HCT116 (cell line): ENCODE results near the gene BEGAIN. TPM values are rescaled to one million over a fixed set of nuclear protein-coding genes. Genes with fewer than 3 reads are reported as not detected.

Experiments
- ATAC-seq: fragments of 200-7000 bp; cut with Tn5 transposase; 2 replicates; pipeline ENCODE4 v1.9.1; 2020; ENCODE audit warnings: mild to moderate bottlenecking, moderate library complexity
- BruUV-seq: library from RNA; stranded (reverse); fragments of 400-500 nt; replicated peaks from 2 replicates; lab custom pipeline; 2021; lab: Mats Ljungman, UMichigan
- CTCF ChIA-PET: fragments of 300-600 bp; sonication (Branson Sonifier 250); formaldehyde crosslinking; loops from one replicate; lab custom pipeline; 2021; ENCODE audit warnings: antibody characterized with exemption; lab: Charles Lee
- POLR2A ChIA-PET: fragments of 300-600, 350-600 bp; sonication (Branson Sonifier 250); formaldehyde crosslinking; loops from one replicate; lab custom pipeline; 2021; ENCODE audit warnings: antibody characterized with exemption; lab: Charles Lee
- RAD21 ChIA-PET, 2 experiments: fragments of 300-600 bp; sonication (Branson Sonifier 250); formaldehyde crosslinking; loops; one replicate each; lab custom pipeline; 2023; ENCODE audit warnings: low total read pairs in 2 of 2; ENCODE audit not compliant: uncharacterized antibody in 2 of 2, unreplicated experiment in 2 of 2, low non-redundant PET in 1 of 2; lab: Charles Lee
- DNase-seq: peaks from one replicate; pipeline ENCODE4 v3.0.0-alpha.2; 2010; ENCODE audit warnings: low read depth, low spot score
- H2AFZ ChIP-seq: fragments of 200-600 bp; shearing (Covaris generic), sonication (generic); 2 replicates; pipeline ENCODE4 v1.6.1; 2017; ENCODE audit warnings: low read depth, mixed run types, mixed read lengths, antibody characterized with exemption, low read length; ENCODE audit not compliant: poor library complexity, severe bottlenecking
- H3K27ac ChIP-seq: 2 replicates; pipeline ENCODE4 v1.5.1; 2012; ENCODE audit warnings: low read depth, low read length
- H3K27me3 ChIP-seq: fragments of 200-600 bp; sonication (generic); 2 replicates; pipeline ENCODE4 v1.6.1; 2016; ENCODE audit warnings: mixed run types, low read length, mixed read lengths; ENCODE audit not compliant: insufficient read depth
- H3K36me3 ChIP-seq, 2 experiments: fragments of 200-500 bp in 1 of 2; fragments of 200-600 bp in 1 of 2; sonication (Bioruptor generic) in 1 of 2; sonication (generic) in 1 of 2; 2 replicates each; pipeline versions ENCODE4 v1.5.1 to v1.6.1; 2014 to 2016; ENCODE audit warnings: low read length in 2 of 2, inconsistent platforms in 1 of 2, mixed read lengths in 1 of 2, mixed run types in 1 of 2; ENCODE audit not compliant: insufficient read depth in 2 of 2, control insufficient read depth in 1 of 2
- H3K4me1 ChIP-seq, 2 experiments: fragments of 200-600 bp in 1 of 2; sonication (generic) in 1 of 2; 2 replicates each; pipeline versions ENCODE4 v1.5.1 to v1.6.1; 2012 to 2017; ENCODE audit warnings: low read length in 2 of 2, inconsistent platforms in 1 of 2, mild to moderate bottlenecking in 1 of 2, mixed read lengths in 1 of 2, mixed run types in 1 of 2, moderate library complexity in 1 of 2; ENCODE audit not compliant: insufficient read depth in 2 of 2, control insufficient read depth in 1 of 2
- H3K4me2 ChIP-seq: fragments of 200-600 bp; sonication (generic); 2 replicates; pipeline ENCODE4 v1.6.1; 2017; ENCODE audit warnings: mixed run types, low read length, mixed read lengths
- H3K4me3 ChIP-seq, 2 experiments: fragments of 200-600 bp in 1 of 2; sonication (generic) in 1 of 2; replicated peaks in 1 of 2; 2 replicates each; pipeline ENCODE4 v1.5.1; 2011 to 2016; ENCODE audit warnings: low read length in 2 of 2, control low read depth in 1 of 2, low read depth in 1 of 2, mild to moderate bottlenecking in 1 of 2, mixed read lengths in 1 of 2, mixed run types in 1 of 2
- H3K79me2 ChIP-seq: fragments of 200-600 bp; sonication (generic); 2 replicates; pipeline ENCODE4 v1.6.1; 2017; ENCODE audit warnings: mild to moderate bottlenecking, mixed run types, low read length, moderate library complexity, mixed read lengths; ENCODE audit not compliant: insufficient read depth
- H3K9ac ChIP-seq: fragments of 200-600 bp; sonication (generic); 2 replicates; pipeline ENCODE4 v1.6.1; 2016; ENCODE audit warnings: low read length, mixed read lengths
- H3K9me2 ChIP-seq: fragments of 200-600 bp; sonication (generic), shearing (Covaris generic); 2 replicates; pipeline ENCODE4 v1.6.1; 2017; ENCODE audit warnings: mixed run types, mild to moderate bottlenecking, moderate library complexity; ENCODE audit not compliant: insufficient read depth
- H3K9me3 ChIP-seq, 2 experiments: fragments of 200-500 bp in 1 of 2; fragments of 200-600 bp in 1 of 2; sonication (Bioruptor generic) in 1 of 2; sonication (generic) in 1 of 2; 2 replicates each; pipeline ENCODE4 v1.6.1; 2014 to 2017; ENCODE audit warnings: low read length in 2 of 2, mixed read lengths in 2 of 2, inconsistent platforms in 1 of 2, low read depth in 1 of 2, mild to moderate bottlenecking in 1 of 2, mixed run types in 1 of 2, moderate library complexity in 1 of 2; ENCODE audit not compliant: control insufficient read depth in 1 of 2, insufficient read depth in 1 of 2
- H4K20me1 ChIP-seq: fragments of 200-600 bp; sonication (generic), shearing (Covaris generic); 2 replicates; pipeline ENCODE4 v1.6.1; 2017; ENCODE audit warnings: mixed run types, mild to moderate bottlenecking, moderate library complexity; ENCODE audit not compliant: insufficient read depth
- CEBPB ChIP-seq: IDR thresholded peaks from 2 replicates; pipeline ENCODE4 v1.6.1; 2012; ENCODE audit warnings: low read depth
- intact Hi-C: fragments of 100-400 bp; cut with micrococcal nuclease; formaldehyde crosslinking; loops from 2 replicates; pipeline ENCODE4 v1.10.0; 2022
- total RNA-seq: library from RNA; stranded (reverse); gene quantifications from one replicate; pipeline ENCODE4 v1.2.1, GENCODE V29; 2021; ENCODE audit not compliant: unreplicated experiment
- TF ChIP-seq, protein P1 (sequence below): IDR thresholded peaks from 2 replicates; pipeline ENCODE4 v1.6.1; 2012; ENCODE audit warnings: low read depth
- TF ChIP-seq, protein P2 (sequence below): IDR thresholded peaks from 2 replicates; pipeline ENCODE4 v1.6.1; 2012
- TF ChIP-seq, protein P3 (sequence below), 3 experiments: fragments of 200-600 bp in 1 of 3; sonication (generic) in 1 of 3; IDR thresholded peaks in 2 of 3; conservative IDR thresholded peaks in 1 of 3; 2 replicates each; pipeline ENCODE4 v1.5.1; 2012 to 2017; ENCODE audit warnings: low read depth in 2 of 3, low read length in 2 of 3, antibody characterized with exemption in 1 of 3, borderline replicate concordance in 1 of 3, control low read depth in 1 of 3, mild to moderate bottlenecking in 1 of 3, mixed read lengths in 1 of 3, mixed run types in 1 of 3, moderate library complexity in 1 of 3; ENCODE audit not compliant: insufficient read depth in 1 of 3

The BEGAIN gene
- total RNA-seq, 1 experiment from 2014 or later: 8.5 TPM

DNA sequence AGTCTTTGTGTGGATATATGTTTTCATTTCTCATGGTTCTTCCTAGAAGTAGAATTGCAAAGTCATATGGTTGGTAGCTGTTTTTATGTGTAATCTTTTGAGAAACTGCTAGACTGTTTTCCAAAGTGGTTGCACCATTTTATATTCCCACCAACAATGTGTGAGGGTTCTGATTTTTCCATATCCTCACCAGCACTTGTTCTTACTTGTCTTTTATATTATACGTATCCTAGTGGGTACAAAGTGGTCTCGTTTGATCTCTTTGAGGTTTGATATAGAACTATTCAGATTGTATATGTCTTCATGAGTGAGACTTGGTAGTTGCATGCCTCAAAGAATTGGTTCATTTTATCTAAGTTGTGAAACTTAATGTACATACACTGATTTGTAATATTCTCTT lies 91.3 kb downstream of the BEGAIN start (continued):
- TF ChIP-seq, protein P1, sequence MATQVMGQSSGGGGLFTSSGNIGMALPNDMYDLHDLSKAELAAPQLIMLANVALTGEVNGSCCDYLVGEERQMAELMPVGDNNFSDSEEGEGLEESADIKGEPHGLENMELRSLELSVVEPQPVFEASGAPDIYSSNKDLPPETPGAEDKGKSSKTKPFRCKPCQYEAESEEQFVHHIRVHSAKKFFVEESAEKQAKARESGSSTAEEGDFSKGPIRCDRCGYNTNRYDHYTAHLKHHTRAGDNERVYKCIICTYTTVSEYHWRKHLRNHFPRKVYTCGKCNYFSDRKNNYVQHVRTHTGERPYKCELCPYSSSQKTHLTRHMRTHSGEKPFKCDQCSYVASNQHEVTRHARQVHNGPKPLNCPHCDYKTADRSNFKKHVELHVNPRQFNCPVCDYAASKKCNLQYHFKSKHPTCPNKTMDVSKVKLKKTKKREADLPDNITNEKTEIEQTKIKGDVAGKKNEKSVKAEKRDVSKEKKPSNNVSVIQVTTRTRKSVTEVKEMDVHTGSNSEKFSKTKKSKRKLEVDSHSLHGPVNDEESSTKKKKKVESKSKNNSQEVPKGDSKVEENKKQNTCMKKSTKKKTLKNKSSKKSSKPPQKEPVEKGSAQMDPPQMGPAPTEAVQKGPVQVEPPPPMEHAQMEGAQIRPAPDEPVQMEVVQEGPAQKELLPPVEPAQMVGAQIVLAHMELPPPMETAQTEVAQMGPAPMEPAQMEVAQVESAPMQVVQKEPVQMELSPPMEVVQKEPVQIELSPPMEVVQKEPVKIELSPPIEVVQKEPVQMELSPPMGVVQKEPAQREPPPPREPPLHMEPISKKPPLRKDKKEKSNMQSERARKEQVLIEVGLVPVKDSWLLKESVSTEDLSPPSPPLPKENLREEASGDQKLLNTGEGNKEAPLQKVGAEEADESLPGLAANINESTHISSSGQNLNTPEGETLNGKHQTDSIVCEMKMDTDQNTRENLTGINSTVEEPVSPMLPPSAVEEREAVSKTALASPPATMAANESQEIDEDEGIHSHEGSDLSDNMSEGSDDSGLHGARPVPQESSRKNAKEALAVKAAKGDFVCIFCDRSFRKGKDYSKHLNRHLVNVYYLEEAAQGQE: no peak

DNA sequence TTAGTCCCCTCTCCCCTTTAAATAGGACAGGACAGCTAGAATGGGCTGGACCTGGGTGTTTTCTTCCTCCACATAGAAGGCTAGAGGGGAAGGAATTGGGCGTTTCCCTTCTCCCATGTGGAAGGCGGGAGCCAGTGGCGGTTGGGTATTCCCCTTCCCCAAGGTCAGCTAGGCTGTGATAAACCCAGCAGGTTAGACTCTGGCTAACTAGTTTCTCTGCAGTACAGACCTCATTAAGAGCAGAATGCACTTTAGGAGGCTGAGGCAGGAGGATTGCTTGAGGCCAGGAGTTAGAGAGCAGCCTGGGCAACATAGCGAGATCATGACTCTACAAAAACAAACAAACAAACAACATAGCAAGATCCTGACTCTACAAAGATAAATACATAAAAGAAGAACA lies 92.6 kb downstream of the BEGAIN start:
- H3K9ac ChIP-seq: no peak overlapping the region
- no peaks in the 10 kb centered on the region for H3K27me3 ChIP-seq
- ATAC-seq: no peak
- BruUV-seq: no TSS peak
- no peak for TF ChIP-seq CEBPB
- TF ChIP-seq, protein P2, sequence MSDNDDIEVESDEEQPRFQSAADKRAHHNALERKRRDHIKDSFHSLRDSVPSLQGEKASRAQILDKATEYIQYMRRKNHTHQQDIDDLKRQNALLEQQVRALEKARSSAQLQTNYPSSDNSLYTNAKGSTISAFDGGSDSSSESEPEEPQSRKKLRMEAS: no peak
- TF ChIP-seq, all 23 proteins: peak for 0
- intact Hi-C loops: no loop called here
- no peaks in the 10 kb centered on the region for H3K79me2 ChIP-seq
- no peaks in the 10 kb centered on the region for H3K36me3 ChIP-seq
- H3K27ac ChIP-seq: no peak overlapping the region
- no peaks in the 10 kb centered on the region for H3K9me2 ChIP-seq
- no peak overlapping the region for H3K4me2 ChIP-seq
- ChIA-PET CTCF (no interaction called here), RAD21 (no interaction called here), POLR2A (no interaction called here)
- H2AFZ ChIP-seq: no peak overlapping the region
- no peaks in the 10 kb centered on the region for H3K9me3 ChIP-seq
- H3K4me1 ChIP-seq: no peaks in the 10 kb centered on the region
- no peaks in the 10 kb centered on the region for H4K20me1 ChIP-seq
- no peak for DNase-seq
- no peak overlapping the region for H3K4me3 ChIP-seq

DNA sequence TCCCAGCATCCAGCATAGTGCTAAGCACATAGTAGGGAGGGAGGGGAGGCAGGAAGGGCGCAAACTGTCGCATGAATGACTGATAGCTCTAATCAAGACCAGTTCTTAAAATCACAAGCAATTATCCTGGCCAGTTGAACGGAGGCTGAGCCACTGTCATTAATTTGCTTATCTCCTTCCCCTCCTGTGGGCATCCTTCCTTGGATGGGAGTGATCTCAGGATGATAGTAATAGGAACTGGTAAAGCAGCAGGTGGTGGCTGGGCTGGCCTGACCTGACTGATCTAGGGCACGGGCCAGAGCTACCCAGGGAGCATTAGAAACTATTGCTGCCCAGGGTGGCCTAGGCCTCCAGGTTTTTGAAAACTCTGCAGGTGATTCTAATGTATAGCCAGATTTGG lies 97.0 kb downstream of the BEGAIN start:
- CTCF ChIA-PET: no interaction called here
- H3K4me1 ChIP-seq: no peaks in the 10 kb centered on the region

More for the DNA sequence above, 97.0 kb downstream of the BEGAIN start:
- no peak for ATAC-seq
- H3K36me3 ChIP-seq: no peaks in the 10 kb centered on the region
- H3K9ac ChIP-seq: no peak overlapping the region
- no peak overlapping the region for H3K4me2 ChIP-seq
- H2AFZ ChIP-seq: no peak overlapping the region
- TF ChIP-seq, protein P1: no peak
- TF ChIP-seq, protein P3, sequence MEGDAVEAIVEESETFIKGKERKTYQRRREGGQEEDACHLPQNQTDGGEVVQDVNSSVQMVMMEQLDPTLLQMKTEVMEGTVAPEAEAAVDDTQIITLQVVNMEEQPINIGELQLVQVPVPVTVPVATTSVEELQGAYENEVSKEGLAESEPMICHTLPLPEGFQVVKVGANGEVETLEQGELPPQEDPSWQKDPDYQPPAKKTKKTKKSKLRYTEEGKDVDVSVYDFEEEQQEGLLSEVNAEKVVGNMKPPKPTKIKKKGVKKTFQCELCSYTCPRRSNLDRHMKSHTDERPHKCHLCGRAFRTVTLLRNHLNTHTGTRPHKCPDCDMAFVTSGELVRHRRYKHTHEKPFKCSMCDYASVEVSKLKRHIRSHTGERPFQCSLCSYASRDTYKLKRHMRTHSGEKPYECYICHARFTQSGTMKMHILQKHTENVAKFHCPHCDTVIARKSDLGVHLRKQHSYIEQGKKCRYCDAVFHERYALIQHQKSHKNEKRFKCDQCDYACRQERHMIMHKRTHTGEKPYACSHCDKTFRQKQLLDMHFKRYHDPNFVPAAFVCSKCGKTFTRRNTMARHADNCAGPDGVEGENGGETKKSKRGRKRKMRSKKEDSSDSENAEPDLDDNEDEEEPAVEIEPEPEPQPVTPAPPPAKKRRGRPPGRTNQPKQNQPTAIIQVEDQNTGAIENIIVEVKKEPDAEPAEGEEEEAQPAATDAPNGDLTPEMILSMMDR (IDR thresholded peaks at IDR 0.05 in 2 of 3, conservative IDR thresholded peaks at IDR 0.05 in 1 of 3; ENCODE audit: borderline replicate concordance in 1 of 3, insufficient read depth in 1 of 3, low read depth in 2 of 3, low read length in 2 of 3): no peak
- TF ChIP-seq, all 23 proteins: peak for 0
- intact Hi-C loops: no loop called here
- Histone ChIP-seq H3K27ac (no peak overlapping the region), H3K27me3 (no peaks in the 10 kb centered on the region), H3K9me2 (no peaks in the 10 kb centered on the region), H3K9me3 (no peaks in the 10 kb centered on the region), H3K4me3 (no peak overlapping the region), H4K20me1 (no peaks in the 10 kb centered on the region), H3K79me2 (no peaks in the 10 kb centered on the region)
- DNase-seq: no peak
- no TSS peak for BruUV-seq
- POLR2A ChIA-PET: interaction anchor here (1.2 kb wide), 1 partner anchor 14 kb away, joined by 3 read pairs; no protein-coding TSS in a partner anchor
- RAD21 ChIA-PET: no interaction called here
